ENCODE data around the gene SAMD13.

GRCh38 chr1:84260852-84261518 is 40.5 kb upstream of the SAMD13 start:
- TF ChIP-seq CTCF (IDR thresholded peaks at IDR 0.05) (no peak), POLR2A (IDR thresholded peaks at IDR 0.05) (no peak), POLR2AphosphoS5 (IDR thresholded peaks at IDR 0.05; ENCODE audit: insufficient read depth in 1 of 2, low read depth in 1 of 2) (no peak)

Measured in vagina (tissue), 2 donors.